ENCODE results near the gene MMRN2.

MMRN2 gene

GRCh38 chr10:86944031-86944419 is 13.4 kb downstream of the MMRN2 start (continued):
- TF ChIP-seq BACH2 (CRISPR knock-in tag; IDR thresholded peaks at IDR 0.05; ENCODE audit: borderline replicate concordance) (no peak), PATZ1 (CRISPR knock-in tag; IDR thresholded peaks at IDR 0.05; ENCODE audit: borderline replicate concordance) (no peak), CSRNP3 (CRISPR knock-in tag; IDR thresholded peaks at IDR 0.05) (no peak), ZNF565 (CRISPR knock-in tag; conservative IDR thresholded peaks at IDR 0.05; ENCODE audit: low read depth) (no peak)

GRCh38 chr10:86943316-86944030 is 13.9 kb downstream of the MMRN2 start:
- ATAC-seq = no peak

GRCh38 chr10:86942441-86943315 is 14.7 kb downstream of the MMRN2 start:
- TF ChIP-seq TSHZ2 (CRISPR knock-in tag; IDR thresholded peaks at IDR 0.05) (no peak), CSDC2 (CRISPR knock-in tag; IDR thresholded peaks at IDR 0.05) (no peak), ZFP3 (CRISPR knock-in tag; IDR thresholded peaks at IDR 0.05) (no peak), ZNF8 (CRISPR knock-in tag; IDR thresholded peaks at IDR 0.05) (no peak)
- ATAC-seq = no peak

More at GRCh38 chr10:86943316-86944030, 13.9 kb downstream of the MMRN2 start:
- TF ChIP-seq ZNF70 (CRISPR knock-in tag; IDR thresholded peaks at IDR 0.05) (no peak), TCF4 (CRISPR knock-in tag; IDR thresholded peaks at IDR 0.05; ENCODE audit: borderline replicate concordance) (no peak), ARNTL (CRISPR knock-in tag; IDR thresholded peaks at IDR 0.05; ENCODE audit: borderline replicate concordance, low read depth) (no peak), POU6F1 (CRISPR knock-in tag; IDR thresholded peaks at IDR 0.05; ENCODE audit: borderline replicate concordance, low read depth) (no peak), PPARA (CRISPR knock-in tag; IDR thresholded peaks at IDR 0.05; ENCODE audit: borderline replicate concordance) (no peak), GLIS3 (CRISPR knock-in tag; IDR thresholded peaks at IDR 0.05) (no peak), RARB (CRISPR knock-in tag; IDR thresholded peaks at IDR 0.05) (no peak), OSR1 (CRISPR knock-in tag; IDR thresholded peaks at IDR 0.05) (no peak), ZFP30 (CRISPR knock-in tag; IDR thresholded peaks at IDR 0.05) (no peak), ZNF8 (CRISPR knock-in tag; IDR thresholded peaks at IDR 0.05) (no peak), ZC3H10 (CRISPR knock-in tag; IDR thresholded peaks at IDR 0.05) (no peak), ESRRG (CRISPR knock-in tag; IDR thresholded peaks at IDR 0.05) (no peak), BACH2 (CRISPR knock-in tag; IDR thresholded peaks at IDR 0.05; ENCODE audit: borderline replicate concordance) (no peak), PATZ1 (CRISPR knock-in tag; IDR thresholded peaks at IDR 0.05; ENCODE audit: borderline replicate concordance) (no peak), CSDC2 (CRISPR knock-in tag; IDR thresholded peaks at IDR 0.05) (no peak)

All from SK-N-SH treated with all-trans-retinoic acid at 6 μM for 48 hours (cell line).